Measurements from ENCODE around the gene MUSK.

GRCh38 chr9:110767559-110768063 lies 99.0 kb downstream of the MUSK start:
- no peak for TF ChIP-seq CTCF (conservative IDR thresholded peaks at IDR 0.05; ENCODE audit: low read depth, low read length)
- TF ChIP-seq EZH2 (IDR thresholded peaks at IDR 0.05; ENCODE audit: low read length, unreplicated experiment) = no peak

Data from PC-3 (cell line).